Activated naive CD8-positive, alpha-beta T cell treated with anti-CD3 and anti-CD28 coated beads, Interleukin-2, amount 10 ng/mL, durations not matched to agents 7 days and 5 days (primary cell): Measurements from ENCODE around the gene SART1. TPM values are rescaled to one million over a fixed set of nuclear protein-coding genes. Genes with fewer than 3 reads are reported as not detected.

Experiments used
- ATAC-seq: fragments of 150-1000 bp; cut with Tn5 transposase; one replicate; pipeline ENCODE4 v1.10.0; 2021; ENCODE audit warnings: low read depth, moderate library complexity
- POLR2A ChIA-PET: fragments of 350-600 bp; sonication (Branson Sonifier 250); formaldehyde crosslinking; loops from one replicate; lab custom pipeline; 2021; ENCODE audit warnings: antibody characterized with exemption; lab: Charles Lee
- DNase-seq: peaks from one replicate; pipeline ENCODE4 v3.0.0; 2021
- H3K27ac Mint-ChIP-seq: one replicate; pipeline ENCODE4 v1.8.0; 2022; ENCODE audit warnings: mild to moderate bottlenecking, mixed read lengths
- H3K27me3 Mint-ChIP-seq: one replicate; pipeline ENCODE4 v1.8.0; 2022; ENCODE audit warnings: mild to moderate bottlenecking, moderate library complexity, mixed read lengths
- H3K36me3 Mint-ChIP-seq: one replicate; pipeline ENCODE4 v1.8.0; 2021; ENCODE audit warnings: mild to moderate bottlenecking, mixed read lengths
- H3K4me1 Mint-ChIP-seq: one replicate; pipeline ENCODE4 v1.8.0; 2021; ENCODE audit warnings: mixed read lengths
- H3K4me3 Mint-ChIP-seq: one replicate; pipeline ENCODE4 v1.8.0; 2022; ENCODE audit warnings: mild to moderate bottlenecking, moderate library complexity, mixed read lengths
- H3K9me3 Mint-ChIP-seq: one replicate; pipeline ENCODE4 v1.8.0; 2021; ENCODE audit warnings: mixed read lengths
- total RNA-seq, 2 experiments: library from RNA; stranded (reverse); gene quantifications; one replicate each; pipeline ENCODE4 v1.2.3, GENCODE V29; 2021

Gene SART1
- total RNA-seq, 2 experiments from 2014 or later = 79.3 to 83.5 TPM

GRCh38 chr11:65920372-65920802 is 41.1 kb upstream of the SART1 start:
- H3K4me3 Mint-ChIP-seq = peak overlapping the region; percentile 98
- H3K27me3 Mint-ChIP-seq = no peaks in the 10 kb centered on the region
- peaks cover 23% of the 10 kb centered on the region for H3K36me3 Mint-ChIP-seq
- POLR2A ChIA-PET = interaction anchor here (1.0 to 2.5 kb wide), 6 partner anchors 8 to 38 kb away, joined by 4 to 17 read pairs (median 7); partner anchors contain the start of genes CCDC85B, FIBP and FOSL1
- H3K27ac Mint-ChIP-seq = peak overlapping the region; percentile 91
- H3K4me1 Mint-ChIP-seq = peaks cover 25% of the 10 kb centered on the region
- ATAC-seq (no peak), DNase-seq (no peak)
- no peaks in the 10 kb centered on the region for H3K9me3 Mint-ChIP-seq

GRCh38 chr11:65921033-65921555 is 40.4 kb upstream of the SART1 start:
- peak overlapping the region; percentile 91 for H3K27ac Mint-ChIP-seq
- peak overlapping the region; percentile 98 for H3K4me3 Mint-ChIP-seq
- H3K36me3 Mint-ChIP-seq = peaks cover 23% of the 10 kb centered on the region
- peaks cover 27% of the 10 kb centered on the region for H3K4me1 Mint-ChIP-seq
- H3K9me3 Mint-ChIP-seq = no peaks in the 10 kb centered on the region
- POLR2A ChIA-PET = interaction anchor here (0.6 to 2.5 kb wide), 7 partner anchors 20 to 349 kb away, joined by 3 to 17 read pairs (median 4); partner anchors contain the start of gene CCDC85B
- no peaks in the 10 kb centered on the region for H3K27me3 Mint-ChIP-seq
- ATAC-seq (no peak), DNase-seq (no peak)

GRCh38 chr11:65921876-65922275 is 39.7 kb upstream of the SART1 start:
- ATAC-seq (no peak), DNase-seq (no peak)
- peaks cover 21% of the 10 kb centered on the region for H3K36me3 Mint-ChIP-seq
- no peaks in the 10 kb centered on the region for H3K27me3 Mint-ChIP-seq
- POLR2A ChIA-PET = interaction anchor here (0.5 to 12.9 kb wide), 8 partner anchors 21 to 1452 kb away, joined by 3 to 170 read pairs (median 4); partner anchors contain the start of genes CCDC85B and FIBP
- H3K27ac Mint-ChIP-seq = peak overlapping the region; percentile 43
- peaks cover 23% of the 10 kb centered on the region for H3K4me1 Mint-ChIP-seq
- H3K9me3 Mint-ChIP-seq = no peaks in the 10 kb centered on the region
- peak overlapping the region; percentile 18 for H3K4me3 Mint-ChIP-seq

- Mint-ChIP-seq H3K4me1 (peaks cover 23% of the 10 kb centered on the region), H3K9me3 (no peaks in the 10 kb centered on the region), H3K27ac (peak overlapping the region; percentile 55), H3K36me3 (peaks cover 17% of the 10 kb centered on the region), H3K4me3 (peak overlapping the region; percentile 18), H3K27me3 (no peaks in the 10 kb centered on the region)
- DNase-seq = no peak
- POLR2A ChIA-PET = interaction anchor here (12.9 kb wide), 1 partner anchor 31 kb away, joined by 170 read pairs; the partner anchor contains the start of genes CCDC85B and FIBP
- no peak for ATAC-seq
These were observed 39.0 kb upstream of the SART1 start for GRCh38 chr11:65922565-65922964.

GRCh38 chr11:65925397-65925796 is 36.1 kb upstream of the SART1 start:
- DNase-seq (no peak), ATAC-seq (no peak)
- Mint-ChIP-seq H3K4me1 (peaks cover 42% of the 10 kb centered on the region), H3K36me3 (peaks cover 16% of the 10 kb centered on the region), H3K27ac (peak overlapping the region; percentile 67), H3K27me3 (no peaks in the 10 kb centered on the region), H3K4me3 (no peak overlapping the region), H3K9me3 (no peaks in the 10 kb centered on the region)
- POLR2A ChIA-PET = interaction anchor here (12.9 kb wide), 1 partner anchor 34 kb away, joined by 170 read pairs; the partner anchor contains the start of genes CCDC85B and FIBP

GRCh38 chr11:65927904-65928397 is 33.6 kb upstream of the SART1 start:
- Mint-ChIP-seq H3K27me3 (no peaks in the 10 kb centered on the region), H3K9me3 (no peaks in the 10 kb centered on the region), H3K27ac (peak overlapping the region; percentile 93), H3K4me3 (peak overlapping the region; percentile 81), H3K36me3 (peaks cover 13% of the 10 kb centered on the region), H3K4me1 (peaks cover 51% of the 10 kb centered on the region)
- ATAC-seq (peak; percentile 85), DNase-seq (peak; percentile 76)
- POLR2A ChIA-PET = interaction anchor here (0.6 to 12.9 kb wide), 22 partner anchors 8 to 72 kb away, joined by 3 to 170 read pairs (median 4); partner anchors contain the start of genes C11orf68, CCDC85B, CFL1 and DRAP1

- DNase-seq (no peak), ATAC-seq (peak; percentile 4)
- no peaks in the 10 kb centered on the region for H3K9me3 Mint-ChIP-seq
- H3K4me1 Mint-ChIP-seq = peaks cover 49% of the 10 kb centered on the region
- H3K36me3 Mint-ChIP-seq = peaks cover 9% of the 10 kb centered on the region
- peak overlapping the region; percentile 93 for H3K27ac Mint-ChIP-seq
- peak overlapping the region; percentile 81 for H3K4me3 Mint-ChIP-seq
- POLR2A ChIA-PET = interaction anchor here (0.6 to 12.9 kb wide), 21 partner anchors 8 to 73 kb away, joined by 3 to 170 read pairs (median 4); partner anchors contain the start of genes C11orf68, CCDC85B, CFL1 and DRAP1
- H3K27me3 Mint-ChIP-seq = no peaks in the 10 kb centered on the region
These were observed 32.9 kb upstream of the SART1 start for GRCh38 chr11:65928667-65929066.

- POLR2A ChIA-PET = interaction anchor here (1.0 to 12.9 kb wide), 7 partner anchors 13 to 72 kb away, joined by 3 to 170 read pairs (median 8); partner anchors contain the start of genes CCDC85B, FIBP, FOSL1 and MUS81
- no peaks in the 10 kb centered on the region for H3K9me3 Mint-ChIP-seq
- peak overlapping the region; percentile 84 for H3K27ac Mint-ChIP-seq
- DNase-seq (peak; percentile 49), ATAC-seq (no peak)
- peak overlapping the region; percentile 42 for H3K4me3 Mint-ChIP-seq
- peaks cover 7% of the 10 kb centered on the region for H3K36me3 Mint-ChIP-seq
- H3K27me3 Mint-ChIP-seq = peaks cover 2% of the 10 kb centered on the region
- peaks cover 43% of the 10 kb centered on the region for H3K4me1 Mint-ChIP-seq
These were observed 29.6 kb upstream of the SART1 start for GRCh38 chr11:65931773-65932557.

GRCh38 chr11:65932558-65932919 is 29.0 kb upstream of the SART1 start:
- Mint-ChIP-seq H3K4me3 (no peak overlapping the region), H3K36me3 (peaks cover 7% of the 10 kb centered on the region), H3K9me3 (no peaks in the 10 kb centered on the region), H3K27me3 (peaks cover 5% of the 10 kb centered on the region), H3K4me1 (peaks cover 40% of the 10 kb centered on the region), H3K27ac (peak overlapping the region; percentile 84)
- DNase-seq = no peak
- POLR2A ChIA-PET = interaction anchor here (1.8 to 12.9 kb wide), 5 partner anchors 32 to 73 kb away, joined by 6 to 170 read pairs (median 12); partner anchors contain the start of genes CCDC85B, FIBP, FOSL1 and MUS81
- no peak for ATAC-seq

GRCh38 chr11:65934014-65934413 is 27.5 kb upstream of the SART1 start:
- no peak overlapping the region for H3K27ac Mint-ChIP-seq
- DNase-seq (no peak), ATAC-seq (no peak)
- no peaks in the 10 kb centered on the region for H3K9me3 Mint-ChIP-seq
- no peak overlapping the region for H3K4me3 Mint-ChIP-seq
- peaks cover 25% of the 10 kb centered on the region for H3K4me1 Mint-ChIP-seq
- POLR2A ChIA-PET = interaction anchor here (2.8 to 12.9 kb wide), 2 partner anchors 42 to 49 kb away, joined by 13 to 170 read pairs; partner anchors contain the start of genes CCDC85B and FIBP
- peaks cover 8% of the 10 kb centered on the region for H3K27me3 Mint-ChIP-seq
- peaks cover 7% of the 10 kb centered on the region for H3K36me3 Mint-ChIP-seq

GRCh38 chr11:65937766-65938165 is 23.8 kb upstream of the SART1 start:
- H3K27ac Mint-ChIP-seq = no peak overlapping the region
- ATAC-seq (no peak), DNase-seq (no peak)
- H3K9me3 Mint-ChIP-seq = no peaks in the 10 kb centered on the region
- peaks cover 4% of the 10 kb centered on the region for H3K4me1 Mint-ChIP-seq
- H3K36me3 Mint-ChIP-seq = no peaks in the 10 kb centered on the region
- H3K27me3 Mint-ChIP-seq = peaks cover 16% of the 10 kb centered on the region
- no peak overlapping the region for H3K4me3 Mint-ChIP-seq
- POLR2A ChIA-PET = interaction anchor here (0.7 to 0.9 kb wide), 3 partner anchors 9 to 47 kb away, joined by 3 read pairs; partner anchors contain the start of gene CCDC85B

GRCh38 chr11:65941720-65942310 is 19.7 kb upstream of the SART1 start:
- H3K27ac Mint-ChIP-seq = no peak overlapping the region
- H3K27me3 Mint-ChIP-seq = peaks cover 16% of the 10 kb centered on the region
- POLR2A ChIA-PET = interaction anchor here (0.7 to 1.1 kb wide), 2 partner anchors 9 to 54 kb away, joined by 5 read pairs; partner anchors contain the start of gene FIBP
- no peak for DNase-seq
- H3K36me3 Mint-ChIP-seq = no peaks in the 10 kb centered on the region
- no peak overlapping the region for H3K4me3 Mint-ChIP-seq
- no peak for ATAC-seq
- peaks cover 2% of the 10 kb centered on the region for H3K4me1 Mint-ChIP-seq
- no peaks in the 10 kb centered on the region for H3K9me3 Mint-ChIP-seq
